H9 (cell line): ENCODE results near the gene TMEM79. TPM values are rescaled to one million over a fixed set of nuclear protein-coding genes. Genes with fewer than 3 reads are reported as not detected.

ENCODE experiments used
- DNase-seq: peaks from one replicate; pipeline ENCODE4 v3.0.0-alpha.2; 2017
- H2AFZ ChIP-seq: one replicate; pipeline ENCODE4 v1.6.1; 2013; ENCODE audit warnings: mild to moderate bottlenecking, low read length, control low read depth, moderate library complexity
- H2AK5ac ChIP-seq: 2 replicates; pipeline ENCODE4 v1.6.1; 2013; ENCODE audit warnings: low read length, control low read depth, mixed read lengths; ENCODE audit not compliant: insufficient read length
- H2BK120ac ChIP-seq: one replicate; pipeline ENCODE4 v1.6.1; 2013; ENCODE audit warnings: low read depth, mild to moderate bottlenecking, low read length, control low read depth, inconsistent platforms; ENCODE audit not compliant: poor library complexity, severe bottlenecking
- H2BK12ac ChIP-seq: 2 replicates; pipeline ENCODE4 v1.6.1; 2013; ENCODE audit warnings: low read length, control low read depth, mixed read lengths, low read depth; ENCODE audit not compliant: insufficient read length
- H2BK15ac ChIP-seq: 2 replicates; pipeline ENCODE4 v1.6.1; 2013; ENCODE audit warnings: low read depth, low read length, control low read depth
- H2BK20ac ChIP-seq: one replicate; pipeline ENCODE4 v1.6.1; 2013; ENCODE audit warnings: low read depth, mild to moderate bottlenecking, low read length, control low read depth, inconsistent platforms; ENCODE audit not compliant: poor library complexity, severe bottlenecking
- H2BK5ac ChIP-seq: 2 replicates; pipeline ENCODE4 v1.6.1; 2013; ENCODE audit warnings: low read length, control low read depth, mixed read lengths; ENCODE audit not compliant: insufficient read length
- H3K14ac ChIP-seq: 2 replicates; pipeline ENCODE4 v1.6.1; 2013; ENCODE audit warnings: low read length, control low read depth; ENCODE audit not compliant: insufficient read depth
- H3K18ac ChIP-seq: 2 replicates; pipeline ENCODE4 v1.6.1; 2013; ENCODE audit warnings: low read depth, mild to moderate bottlenecking, mixed read lengths, low read length, control low read depth; ENCODE audit not compliant: insufficient read length
- H3K23ac ChIP-seq: 2 replicates; pipeline ENCODE4 v1.6.1; 2013; ENCODE audit warnings: low read length, control low read depth, mixed read lengths, low read depth; ENCODE audit not compliant: insufficient read length
- H3K23me2 ChIP-seq: 2 replicates; pipeline ENCODE4 v1.6.1; 2013; ENCODE audit warnings: low read depth, mild to moderate bottlenecking, mixed read lengths, low read length, control low read depth; ENCODE audit not compliant: insufficient read length, poor library complexity, severe bottlenecking
- H3K27ac ChIP-seq: 2 replicates; pipeline ENCODE4 v1.5.1; 2013; ENCODE audit warnings: low read length, control low read depth, mixed read lengths, low read depth; ENCODE audit not compliant: insufficient read length
- H3K27me3 ChIP-seq: 2 replicates; pipeline ENCODE4 v1.6.1; 2013; ENCODE audit warnings: low read length, control low read depth, inconsistent platforms; ENCODE audit not compliant: insufficient read depth
- H3K4ac ChIP-seq: 2 replicates; pipeline ENCODE4 v1.6.1; 2013; ENCODE audit warnings: low read depth, mild to moderate bottlenecking, control low read depth, inconsistent platforms, low read length, moderate library complexity
- H3K4me1 ChIP-seq: 2 replicates; pipeline ENCODE4 v1.6.1; 2013; ENCODE audit warnings: low read length, control low read depth, inconsistent platforms; ENCODE audit not compliant: insufficient read depth
- H3K4me2 ChIP-seq: 2 replicates; pipeline ENCODE4 v1.6.1; 2013; ENCODE audit warnings: low read length, control low read depth, mixed read lengths; ENCODE audit not compliant: insufficient read length, insufficient read depth
- H3K56ac ChIP-seq: 2 replicates; pipeline ENCODE4 v1.6.1; 2013; ENCODE audit warnings: low read depth, mild to moderate bottlenecking, mixed read lengths, low read length, control low read depth; ENCODE audit not compliant: insufficient read length
- H3K79me1 ChIP-seq: 2 replicates; pipeline ENCODE4 v1.6.1; 2013; ENCODE audit warnings: low read depth, mild to moderate bottlenecking, moderate library complexity, low read length, control low read depth, inconsistent platforms; ENCODE audit not compliant: insufficient read depth, poor library complexity, severe bottlenecking
- H3K79me2 ChIP-seq: 2 replicates; pipeline ENCODE4 v1.6.1; 2013; ENCODE audit warnings: low read length, control low read depth, inconsistent platforms; ENCODE audit not compliant: insufficient read depth
- H3K9ac ChIP-seq: 2 replicates; pipeline ENCODE4 v1.6.1; 2013; ENCODE audit warnings: low read length, control low read depth, mixed read lengths; ENCODE audit not compliant: insufficient read length; ENCODE audit errors: extremely low read depth
- H3K9me3 ChIP-seq: one replicate; pipeline ENCODE4 v1.6.1; 2013; ENCODE audit warnings: low read depth, low read length, inconsistent platforms; ENCODE audit not compliant: control insufficient read depth
- H3T11ph ChIP-seq: one replicate; pipeline ENCODE4 v1.6.1; 2013; ENCODE audit warnings: mild to moderate bottlenecking, low read length, control low read depth, inconsistent platforms
- H4K20me1 ChIP-seq: one replicate; pipeline ENCODE4 v1.6.1; 2013; ENCODE audit not compliant: control insufficient read depth, insufficient read length, insufficient read depth
- H4K5ac ChIP-seq: 2 replicates; pipeline ENCODE4 v1.6.1; 2013; ENCODE audit warnings: low read depth, mild to moderate bottlenecking, mixed read lengths, low read length, control low read depth; ENCODE audit not compliant: insufficient read length
- H4K8ac ChIP-seq: replicated peaks from 2 replicates; pipeline ENCODE4 v1.6.1; 2013; ENCODE audit warnings: low read length, control low read depth, mixed read lengths, low read depth; ENCODE audit not compliant: insufficient read length
- H4K91ac ChIP-seq: 2 replicates; pipeline ENCODE4 v1.6.1; 2013; ENCODE audit warnings: low read depth, mild to moderate bottlenecking, moderate library complexity, mixed read lengths, low read length, control low read depth; ENCODE audit not compliant: insufficient read length
- H3K27ac Mint-ChIP-seq, 3 experiments: 2 replicates in 2 of 3; 3 replicates in 1 of 3; pipeline ENCODE4 v1.8.0; 2020 to 2021; ENCODE audit warnings: mixed read lengths in 3 of 3, mild to moderate bottlenecking in 1 of 3, moderate library complexity in 1 of 3
- H3K27me3 Mint-ChIP-seq: 2 replicates; pipeline ENCODE4 v1.8.0; 2021; ENCODE audit warnings: low read depth, mild to moderate bottlenecking, moderate library complexity, mixed read lengths
- H3K36me3 Mint-ChIP-seq, 3 experiments: 2 replicates in 2 of 3; 3 replicates in 1 of 3; pipeline ENCODE4 v1.8.0; 2020 to 2021; ENCODE audit warnings: low read depth in 3 of 3, mixed read lengths in 3 of 3; ENCODE audit not compliant: insufficient read depth in 1 of 3
- H3K4me1 Mint-ChIP-seq, 2 experiments: 2 replicates each; pipeline ENCODE4 v1.8.0; 2020; ENCODE audit warnings: mixed read lengths in 2 of 2
- H3K4me3 Mint-ChIP-seq, 2 experiments: 2 replicates in 1 of 2; 3 replicates in 1 of 2; pipeline ENCODE4 v1.8.0; 2020 to 2021; ENCODE audit warnings: mild to moderate bottlenecking in 2 of 2, mixed read lengths in 2 of 2, moderate library complexity in 1 of 2
- H3K9me3 Mint-ChIP-seq, 2 experiments: 2 replicates in 1 of 2; 3 replicates in 1 of 2; pipeline ENCODE4 v1.8.0; 2020; ENCODE audit warnings: mild to moderate bottlenecking in 2 of 2, mixed read lengths in 2 of 2, moderate library complexity in 1 of 2
- CTCF ChIP-seq: fragments of 200-600 bp; sonication (generic); conservative IDR thresholded peaks from 3 replicates; pipeline ENCODE4 v1.8.0; 2021; ENCODE audit warnings: antibody characterized with exemption, mild to moderate bottlenecking
- WGBS: extraction: QIAGEN DNeasy Blood & Tissue Kit; methylation state at CpG from one replicate; pipeline ENCODE4 v1.1.7; 2013; ENCODE audit warnings: missing lambda C conversion rate, low lambda C conversion rate, mixed read lengths; ENCODE audit not compliant: insufficient read length; ENCODE audit errors: extremely low coverage; 5-methylcytosine and 5-hydroxymethylcytosine counted together
- total RNA-seq: library from RNA; stranded (reverse); gene quantifications from 2 replicates; pipeline ENCODE4 v1.2.1, GENCODE V29; 2021

Gene TMEM79
- total RNA-seq, 1 experiment from 2014 or later, result 2.6 TPM

GRCh38 chr1:156268336-156268735 lies 15.8 kb upstream of the TMEM79 start:
- no peak overlapping the region for H2AFZ ChIP-seq
- H2AK5ac ChIP-seq, result no peak overlapping the region
- no peak overlapping the region for H2BK20ac ChIP-seq
- H2BK15ac ChIP-seq, result no peak overlapping the region
- no CpG with 5 or more reads among the region's 4 CpGs for WGBS
- Mint-ChIP-seq H3K27ac (no peak overlapping the region), H3K4me3 (no peak overlapping the region), H3K36me3 (peaks cover 66 to 95% (median 81%) of the 10 kb centered on the region in 3 experiments), H3K9me3 (no peaks in the 10 kb centered on the region), H3K27me3 (no peaks in the 10 kb centered on the region), H3K4me1 (no peaks in the 10 kb centered on the region)
- no peak overlapping the region for H2BK5ac ChIP-seq
- no peaks in the 10 kb centered on the region for H3K27me3 ChIP-seq
- no peak overlapping the region for H3K14ac ChIP-seq
- no peak overlapping the region for H3K4me2 ChIP-seq
- H4K5ac ChIP-seq, result no peak overlapping the region
- DNase-seq, result no peak
- H3K9me3 ChIP-seq, result no peaks in the 10 kb centered on the region
- no peak for TF ChIP-seq CTCF
- no peak overlapping the region for H3K27ac ChIP-seq
- no peaks in the 10 kb centered on the region for H3K23me2 ChIP-seq
- H3K56ac ChIP-seq, result no peak overlapping the region
- no peak overlapping the region for H3K23ac ChIP-seq
- H3K9ac ChIP-seq, result no peak overlapping the region
- no peak overlapping the region for H3T11ph ChIP-seq
- H3K79me1 ChIP-seq, result no peaks in the 10 kb centered on the region
- no peak overlapping the region for H3K18ac ChIP-seq
- H3K79me2 ChIP-seq, result no peaks in the 10 kb centered on the region
- H3K4ac ChIP-seq, result no peak overlapping the region
- H2BK12ac ChIP-seq, result no peak overlapping the region
- no peaks in the 10 kb centered on the region for H4K20me1 ChIP-seq
- H2BK120ac ChIP-seq, result no peak overlapping the region
- H4K91ac ChIP-seq, result no peak overlapping the region
- no peaks in the 10 kb centered on the region for H3K4me1 ChIP-seq
- no peak overlapping the region for H4K8ac ChIP-seq
